Neural cell (in vitro differentiated cells): ENCODE measurements around the gene ANKRD36B. TPM values are rescaled to one million over a fixed set of nuclear protein-coding genes. Genes with fewer than 3 reads are reported as not detected.
"Not testable (repeated sequence)": the region's sequence is repeated elsewhere in the genome, so short reads cannot be mapped to it uniquely, and the experiment has no call there.

ENCODE experiments used
- H2AFZ ChIP-seq: fragments of 200-600, 300-800 bp; sonication (generic), shearing (Covaris generic); 2 replicates; pipeline ENCODE4 v1.6.0; 2014; ENCODE audit warnings: low read depth, mild to moderate bottlenecking, antibody characterized with exemption, low read length, moderate library complexity
- H3F3A ChIP-seq: fragments of 200-600 bp; shearing (Covaris generic); 2 replicates; pipeline ENCODE4 v1.6.1; 2016; ENCODE audit warnings: mild to moderate bottlenecking, moderate library complexity, mixed read lengths, antibody characterized with exemption, low read length; ENCODE audit not compliant: insufficient read depth, poor library complexity, severe bottlenecking
- H3K27ac ChIP-seq: fragments of 200-600, 300-800 bp; sonication (generic), shearing (Covaris generic); 2 replicates; pipeline ENCODE4 v1.5.1; 2014; ENCODE audit warnings: mild to moderate bottlenecking, low read length, moderate library complexity
- H3K27me3 ChIP-seq: fragments of 300-800, 200-600 bp; sonication (generic), shearing (Covaris generic); 2 replicates; pipeline ENCODE4 v1.6.0; 2014; ENCODE audit warnings: mild to moderate bottlenecking, low read depth, low read length, moderate library complexity; ENCODE audit not compliant: insufficient read depth
- H3K36me3 ChIP-seq: fragments of 300-800, 200-600 bp; sonication (generic), shearing (Covaris generic); 2 replicates; pipeline ENCODE4 v1.5.1; 2014; ENCODE audit warnings: mild to moderate bottlenecking, antibody characterized with exemption, low read length, moderate library complexity; ENCODE audit not compliant: insufficient read depth
- H3K4me2 ChIP-seq: fragments of 300-800, 200-600 bp; sonication (generic), shearing (Covaris generic); 2 replicates; pipeline ENCODE4 v1.6.0; 2014; ENCODE audit warnings: mild to moderate bottlenecking, low read length
- H3K4me3 ChIP-seq: fragments of 300-800, 200-600 bp; sonication (generic), shearing (Covaris generic); 2 replicates; pipeline ENCODE4 v1.5.1; 2014; ENCODE audit warnings: mild to moderate bottlenecking, low read length, moderate library complexity
- H3K79me2 ChIP-seq: fragments of 200-600 bp; shearing (Covaris generic); replicated peaks from 2 replicates; pipeline ENCODE4 v1.6.0; 2014; ENCODE audit warnings: mild to moderate bottlenecking, low read length, moderate library complexity; ENCODE audit not compliant: insufficient read depth
- H3K9ac ChIP-seq: fragments of 300-800, 200-600 bp; sonication (generic), shearing (Covaris generic); 2 replicates; pipeline ENCODE4 v1.6.1; 2016; ENCODE audit warnings: mild to moderate bottlenecking, low read length, mixed read lengths
- H3K9me2 ChIP-seq: fragments of 200-600 bp; shearing (Covaris generic); 2 replicates; pipeline ENCODE4 v1.6.1; 2016; ENCODE audit warnings: mild to moderate bottlenecking, low read length, mixed read lengths; ENCODE audit not compliant: insufficient read depth
- H3K9me3 ChIP-seq: fragments of 200-600, 300-800 bp; sonication (generic), shearing (Covaris generic); 2 replicates; pipeline ENCODE4 v1.6.1; 2016; ENCODE audit warnings: mild to moderate bottlenecking, mixed run types, low read length, moderate library complexity, mixed read lengths
- H4K20me1 ChIP-seq: fragments of 200-600 bp; shearing (Covaris generic); 2 replicates; pipeline ENCODE4 v1.6.1; 2016; ENCODE audit warnings: mild to moderate bottlenecking, mixed run types; ENCODE audit not compliant: insufficient read depth
- CTCF ChIP-seq: fragments of 450-650 bp; IDR thresholded peaks from 2 replicates; pipeline ENCODE4 v1.5.1; 2014; ENCODE audit warnings: antibody characterized with exemption, mild to moderate bottlenecking, moderate library complexity; ENCODE audit not compliant: poor library complexity, severe bottlenecking
- MXI1 ChIP-seq: fragments of 450-650 bp; conservative IDR thresholded peaks from 2 replicates; pipeline ENCODE4 v1.6.1; 2014; ENCODE audit warnings: antibody characterized with exemption, mild to moderate bottlenecking; ENCODE audit not compliant: poor library complexity, severe bottlenecking
- POLR2AphosphoS5 ChIP-seq: IDR thresholded peaks from 2 replicates; pipeline ENCODE4 v1.6.1; 2012
- RAD21 ChIP-seq: fragments of 450-650 bp; conservative IDR thresholded peaks from 2 replicates; pipeline ENCODE4 v1.6.1; 2014; ENCODE audit warnings: antibody characterized with exemption, mild to moderate bottlenecking, moderate library complexity
- SMC3 ChIP-seq: fragments of 450-650 bp; conservative IDR thresholded peaks from 2 replicates; pipeline ENCODE4 v1.6.1; 2014; ENCODE audit warnings: antibody characterized with exemption, mild to moderate bottlenecking, moderate library complexity; ENCODE audit not compliant: poor library complexity
- polyA plus RNA-seq: library from polyadenylated mRNA; depleted of rRNA; stranded (reverse); fragments of >200 nt; gene quantifications from 2 replicates; pipeline ENCODE4 v1.2.3, GENCODE V29; 2014

The ANKRD36B gene
- polyA plus RNA-seq, 1 donor from 2014 or later: 166 TPM

- not testable (repeated sequence) for H3K9me3 ChIP-seq, H3K27ac ChIP-seq, H3K9me2 ChIP-seq, H3K27me3 ChIP-seq, H3K79me2 ChIP-seq, H2AFZ ChIP-seq, H3K4me3 ChIP-seq, H3F3A ChIP-seq, H4K20me1 ChIP-seq, H3K4me2 ChIP-seq, H3K9ac ChIP-seq, H3K36me3 ChIP-seq
Measured at GRCh38 chr2:97605109-97605508, 15.4 kb upstream of the ANKRD36B start.

- H3K36me3 ChIP-seq, H3F3A ChIP-seq, H3K9me2 ChIP-seq, H3K9ac ChIP-seq, H3K4me2 ChIP-seq, H4K20me1 ChIP-seq, H3K79me2 ChIP-seq, H3K9me3 ChIP-seq, H2AFZ ChIP-seq, H3K27ac ChIP-seq, H3K4me3 ChIP-seq, H3K27me3 ChIP-seq: not testable (repeated sequence)
Measured at GRCh38 chr2:97601537-97601936, 11.9 kb upstream of the ANKRD36B start.

GRCh38 chr2:97596180-97596579 lies 6.5 kb upstream of the ANKRD36B start:
- H3K79me2 ChIP-seq, H3K4me3 ChIP-seq, H3K36me3 ChIP-seq, H3K9me2 ChIP-seq, H3K27ac ChIP-seq, H3F3A ChIP-seq, H3K9ac ChIP-seq, H2AFZ ChIP-seq, H4K20me1 ChIP-seq, H3K4me2 ChIP-seq, H3K27me3 ChIP-seq, H3K9me3 ChIP-seq: not testable (repeated sequence)

- H2AFZ ChIP-seq, H3K36me3 ChIP-seq, H4K20me1 ChIP-seq, H3K27me3 ChIP-seq, H3F3A ChIP-seq, H3K27ac ChIP-seq, H3K9ac ChIP-seq, H3K9me3 ChIP-seq, H3K79me2 ChIP-seq, H3K4me2 ChIP-seq, H3K4me3 ChIP-seq, H3K9me2 ChIP-seq: not testable (repeated sequence)
Measured at GRCh38 chr2:97593520-97593919, 3.8 kb upstream of the ANKRD36B start.

GRCh38 chr2:97590515-97591394 lies 1.1 kb upstream of the ANKRD36B start:
- Histone ChIP-seq H3K4me2 (peak overlapping the region; percentile 65), H3K4me3 (peak overlapping the region; percentile 70), H3K9ac (peak overlapping the region; percentile 90), H2AFZ (peak overlapping the region; percentile 68), H3K27ac (peak overlapping the region; percentile 92)
- not testable (repeated sequence) for H3K9me2 ChIP-seq, H3F3A ChIP-seq, H3K9me3 ChIP-seq, H3K79me2 ChIP-seq, H3K27me3 ChIP-seq, H3K36me3 ChIP-seq, H4K20me1 ChIP-seq
- TF ChIP-seq CTCF (peak; percentile 99), RAD21 (peak; percentile 96), MXI1 (peak; percentile 67), POLR2AphosphoS5 (peak; percentile 31), SMC3 (peak; percentile 96)

GRCh38 chr2:97589257-97589597 lies 450 bp downstream of the ANKRD36B start:
- not testable (repeated sequence) for H3K4me2 ChIP-seq, H3K27me3 ChIP-seq, H3K9me2 ChIP-seq, H3K36me3 ChIP-seq, H2AFZ ChIP-seq, H3F3A ChIP-seq, H3K79me2 ChIP-seq, H3K9me3 ChIP-seq, H4K20me1 ChIP-seq
- peak overlapping the region; percentile 81 for H3K9ac ChIP-seq
- H3K27ac ChIP-seq: peak overlapping the region; percentile 84
- peak overlapping the region; percentile 64 for H3K4me3 ChIP-seq

GRCh38 chr2:97565674-97566073 lies 24.0 kb downstream of the ANKRD36B start:
- H4K20me1 ChIP-seq, H3K27me3 ChIP-seq, H2AFZ ChIP-seq, H3K9me2 ChIP-seq, H3K9me3 ChIP-seq, H3K79me2 ChIP-seq, H3F3A ChIP-seq, H3K4me3 ChIP-seq, H3K27ac ChIP-seq, H3K36me3 ChIP-seq, H3K9ac ChIP-seq, H3K4me2 ChIP-seq: not testable (repeated sequence)
